Thymus (tissue), 11 donors: Measurements from ENCODE around the gene SASH3. TPM values are rescaled to one million over a fixed set of nuclear protein-coding genes. Genes with fewer than 3 reads are reported as not detected.
A peak's percentile ranks its signal among the peaks of the same experiment; 100 is the strongest.

Experiments
- DNase-seq, 9 donors: peaks; one replicate each; pipeline ENCODE4 v3.0.0-alpha.2; 2013; ENCODE audit warnings: low spot score in 9 of 9, low read depth in 6 of 9, missing footprints in 1 of 9
- H3K27ac ChIP-seq, 2 donors: one replicate each; pipeline ENCODE4 v1.5.1; 2013; ENCODE audit warnings: control low read depth in 1 of 2, low read depth in 1 of 2, low read length in 1 of 2, mild to moderate bottlenecking in 1 of 2, moderate library complexity in 1 of 2
- H3K27me3 ChIP-seq, 2 donors: one replicate each; pipeline ENCODE4 v1.5.1; 2013; ENCODE audit warnings: low read length in 1 of 2; ENCODE audit not compliant: control insufficient read depth in 2 of 2, insufficient read depth in 1 of 2
- H3K36me3 ChIP-seq, 2 donors: one replicate each; pipeline ENCODE4 v1.5.1; 2013; ENCODE audit warnings: low read length in 1 of 2, mild to moderate bottlenecking in 1 of 2, moderate library complexity in 1 of 2; ENCODE audit not compliant: control insufficient read depth in 2 of 2, insufficient read depth in 2 of 2
- H3K4me1 ChIP-seq, 2 donors: one replicate each; pipeline ENCODE4 v1.5.1; 2013; ENCODE audit warnings: low read length in 2 of 2; ENCODE audit not compliant: control insufficient read depth in 2 of 2, insufficient read depth in 2 of 2
- H3K4me3 ChIP-seq, 2 donors: one replicate each; pipeline ENCODE4 v1.5.1; 2013; ENCODE audit warnings: low read length in 2 of 2, control low read depth in 1 of 2, mild to moderate bottlenecking in 1 of 2
- H3K9me3 ChIP-seq, 2 donors: one replicate each; pipeline ENCODE4 v1.5.1; 2013; ENCODE audit warnings: low read length in 1 of 2, mild to moderate bottlenecking in 1 of 2; ENCODE audit not compliant: control insufficient read depth in 2 of 2, insufficient read depth in 1 of 2
- WGBS: extraction: QIAGEN DNeasy Blood & Tissue Kit; methylation state at CpG from one replicate; pipeline ENCODE4 v1.1.7; 2013; 5-methylcytosine and 5-hydroxymethylcytosine counted together
- polyA plus RNA-seq: library from polyadenylated mRNA; stranded (reverse); fragments of 200-250 nt; gene quantifications from one replicate; pipeline ENCODE4 v1.2.3, GENCODE V29; 2013
- total RNA-seq: library from RNA; stranded (reverse); fragments of 120-200 nt; gene quantifications from one replicate; pipeline ENCODE4 v1.2.4, GENCODE V29; 2013
- donor health status: healthy.

Gene SASH3
- total and polyA plus RNA-seq, 2 donors: 58.2 to 176 TPM

DNA sequence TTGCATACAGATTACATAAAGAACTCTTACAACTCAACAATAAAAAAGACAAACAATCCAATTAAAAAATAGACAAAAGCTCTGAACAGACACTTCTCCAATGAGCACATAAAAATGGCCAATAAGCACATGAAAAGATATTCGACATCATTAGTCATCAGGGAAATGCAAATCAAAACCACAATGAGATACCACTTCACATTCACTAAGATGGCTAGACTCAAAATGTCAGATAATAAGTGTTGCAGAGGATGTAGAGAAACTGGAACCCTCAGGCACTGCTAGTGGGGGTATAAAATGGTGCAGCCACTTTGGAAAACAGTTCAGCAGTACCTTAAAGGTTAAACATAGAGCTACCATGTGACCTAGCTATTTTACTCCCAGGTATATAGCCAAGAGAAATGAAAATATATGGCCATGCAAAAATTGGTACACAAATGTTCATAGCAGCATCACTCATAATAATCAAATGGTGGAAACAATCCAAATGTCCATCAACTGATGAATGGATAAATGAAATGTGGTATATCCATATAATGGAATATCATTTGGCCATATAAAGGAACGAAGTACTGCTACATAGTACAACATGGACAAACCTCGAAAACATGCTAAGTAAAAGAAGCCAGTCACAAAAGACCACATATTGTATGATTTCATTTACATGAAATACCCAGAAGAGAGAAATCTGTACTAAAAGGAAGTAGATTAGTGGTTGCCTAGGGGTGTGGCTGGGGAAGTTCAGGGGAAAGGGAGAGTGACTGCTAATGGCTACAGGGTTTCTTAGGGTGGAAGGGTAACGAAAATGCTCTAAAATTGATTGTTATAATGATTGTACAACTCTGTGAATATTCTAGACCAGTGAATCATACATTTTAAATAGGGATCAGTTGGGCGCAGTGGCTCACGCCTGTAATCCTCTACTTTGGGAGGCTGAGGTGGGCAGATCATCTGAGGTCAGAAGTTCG is 29.4 kb downstream of the SASH3 start:
- no peak overlapping the region for H3K4me3 ChIP-seq
- 94% methylated on average over 7 of the region's 7 CpGs for WGBS
- H3K9me3 ChIP-seq: no peaks in the 10 kb centered on the region
- no peaks in the 10 kb centered on the region for H3K4me1 ChIP-seq
- DNase-seq: no peak
- H3K27me3 ChIP-seq: no peaks in the 10 kb centered on the region
- no peak overlapping the region for H3K27ac ChIP-seq
- peaks cover 0 to 17% of the 10 kb centered on the region in 2 donors for H3K36me3 ChIP-seq

GRCh38 chrX:129813662-129814368 is 34.1 kb downstream of the SASH3 start:
- H3K27ac ChIP-seq: no peak overlapping the region
- WGBS: 92% methylated on average over 6 of the region's 6 CpGs
- H3K27me3 ChIP-seq: no peaks in the 10 kb centered on the region
- no peak overlapping the region for H3K4me3 ChIP-seq
- no peaks in the 10 kb centered on the region for H3K9me3 ChIP-seq
- DNase-seq: no peak
- H3K4me1 ChIP-seq: no peaks in the 10 kb centered on the region
- peaks cover 0 to 9% of the 10 kb centered on the region in 2 donors for H3K36me3 ChIP-seq

- Histone ChIP-seq H3K4me3 (no peak overlapping the region), H3K9me3 (no peaks in the 10 kb centered on the region), H3K36me3 (peaks cover 0 to 2% of the 10 kb centered on the region in 2 donors), H3K27me3 (no peaks in the 10 kb centered on the region), H3K4me1 (no peaks in the 10 kb centered on the region), H3K27ac (no peak overlapping the region)
- 100% methylated on average over 2 of the region's 2 CpGs for WGBS
- DNase-seq: no peak
Observed at GRCh38 chrX:129818123-129818522, 38.4 kb downstream of the SASH3 start.

DNA sequence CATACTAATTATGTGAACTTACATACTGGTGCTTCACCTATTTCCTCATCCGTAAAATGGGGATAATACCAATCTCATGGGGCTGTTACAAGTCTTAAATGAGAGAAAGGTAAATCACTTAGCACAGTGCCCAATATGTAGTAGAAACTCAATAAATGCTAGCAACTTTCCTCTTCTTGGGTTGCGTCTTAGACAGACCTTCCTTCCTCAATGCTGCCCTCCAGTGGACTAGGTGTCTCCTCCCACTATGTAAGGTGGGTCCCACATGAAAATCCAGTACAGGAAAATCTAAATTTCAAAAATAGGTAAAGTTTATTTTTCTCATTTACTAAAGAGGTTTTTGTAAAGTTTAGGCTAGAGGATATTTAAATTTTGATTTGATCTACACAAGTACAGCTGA is 43.4 kb downstream of the SASH3 start:
- H3K27me3 ChIP-seq: no peaks in the 10 kb centered on the region
- no peaks in the 10 kb centered on the region for H3K9me3 ChIP-seq
- DNase-seq: peak in 8 of 9 donors; percentile 37 to 79 (median 47)
- peaks cover 0 to 8% of the 10 kb centered on the region in 2 donors for H3K4me1 ChIP-seq
- H3K36me3 ChIP-seq: peaks cover 0 to 2% of the 10 kb centered on the region in 2 donors
- H3K4me3 ChIP-seq: no peak overlapping the region
- no peak overlapping the region for H3K27ac ChIP-seq
- WGBS: 68% methylated on average over 2 of the region's 2 CpGs

DNA sequence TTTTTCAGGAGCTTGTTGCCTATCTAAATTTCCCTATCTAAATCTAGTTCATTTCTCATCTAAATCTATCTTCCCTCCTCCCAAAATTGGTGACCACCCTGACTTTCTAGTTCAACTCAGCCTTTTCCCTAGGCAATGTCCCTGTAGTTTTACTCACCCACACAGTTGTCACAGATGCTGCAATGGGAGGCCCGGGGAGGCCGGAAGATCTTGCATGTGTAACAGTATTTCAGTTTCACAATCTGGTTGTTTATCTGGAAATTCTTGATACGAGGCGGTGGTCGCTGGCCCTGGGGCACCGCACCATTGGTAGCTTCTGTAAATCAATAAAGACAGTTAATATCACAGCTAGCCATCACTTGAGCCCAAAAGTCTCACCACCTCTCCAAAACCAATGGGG is 43.8 kb downstream of the SASH3 start:
- no peak for DNase-seq
- WGBS: 97% methylated on average over 6 of the region's 6 CpGs
- Histone ChIP-seq H3K9me3 (no peaks in the 10 kb centered on the region), H3K27me3 (no peaks in the 10 kb centered on the region), H3K4me1 (peaks cover 0 to 8% of the 10 kb centered on the region in 2 donors), H3K4me3 (no peak overlapping the region), H3K27ac (no peak overlapping the region), H3K36me3 (peaks cover 0 to 2% of the 10 kb centered on the region in 2 donors)

GRCh38 chrX:129824620-129825019 is 44.9 kb downstream of the SASH3 start:
- no peak overlapping the region for H3K27ac ChIP-seq
- no peaks in the 10 kb centered on the region for H3K9me3 ChIP-seq
- H3K4me1 ChIP-seq: peaks cover 0 to 8% of the 10 kb centered on the region in 2 donors
- H3K36me3 ChIP-seq: peaks cover 0 to 2% of the 10 kb centered on the region in 2 donors
- no peak for DNase-seq
- no peaks in the 10 kb centered on the region for H3K27me3 ChIP-seq
- 99% methylated on average over 4 of the region's 4 CpGs for WGBS
- no peak overlapping the region for H3K4me3 ChIP-seq

- H3K27ac ChIP-seq: peak overlapping the region in 1 of 2 donors; percentile 71
Observed at GRCh38 chrX:129825746-129826505, 46.2 kb downstream of the SASH3 start.

DNA sequence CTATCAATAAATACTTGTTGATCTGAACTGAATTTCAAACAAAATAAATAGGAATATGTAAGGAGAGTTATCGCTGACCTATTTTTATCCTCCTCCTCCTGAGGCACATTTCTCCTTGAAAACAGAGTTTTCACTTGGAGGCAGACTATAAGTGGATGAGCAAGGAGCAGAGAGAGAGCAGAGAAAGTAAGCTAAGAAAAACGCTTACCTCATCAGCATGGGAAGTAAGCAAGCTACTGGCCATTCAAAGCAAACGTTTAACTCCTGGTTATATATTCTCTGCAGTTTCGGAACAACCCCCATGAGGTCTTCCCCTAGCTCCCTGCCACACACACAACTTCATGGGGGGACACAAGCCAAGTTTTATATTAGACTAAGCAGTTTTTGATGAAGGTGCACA is 50.7 kb downstream of the SASH3 start:
- Histone ChIP-seq H3K9me3 (no peaks in the 10 kb centered on the region), H3K36me3 (no peaks in the 10 kb centered on the region), H3K27ac (no peak overlapping the region), H3K27me3 (no peaks in the 10 kb centered on the region), H3K4me3 (no peak overlapping the region), H3K4me1 (peaks cover 0 to 8% of the 10 kb centered on the region in 2 donors)
- 76% methylated on average over 4 of the region's 4 CpGs for WGBS
- no peak for DNase-seq

More at GRCh38 chrX:129825746-129826505, 46.2 kb downstream of the SASH3 start:
- H3K9me3 ChIP-seq: no peaks in the 10 kb centered on the region
- H3K4me1 ChIP-seq: peaks cover 0 to 8% of the 10 kb centered on the region in 2 donors
- no peak overlapping the region for H3K4me3 ChIP-seq
- peaks cover 0 to 2% of the 10 kb centered on the region in 2 donors for H3K36me3 ChIP-seq
- H3K27me3 ChIP-seq: no peaks in the 10 kb centered on the region
- WGBS: 76% methylated on average over 4 of the region's 4 CpGs
- peak in 5 of 9 donors; percentile 33 to 68 (median 37) for DNase-seq
